ENCODE data around the gene MTO1.
"Not testable (repeated sequence)": the region's sequence is repeated elsewhere in the genome, so short reads cannot be mapped to it uniquely, and the experiment has no call there.

MTO1 gene

DNA sequence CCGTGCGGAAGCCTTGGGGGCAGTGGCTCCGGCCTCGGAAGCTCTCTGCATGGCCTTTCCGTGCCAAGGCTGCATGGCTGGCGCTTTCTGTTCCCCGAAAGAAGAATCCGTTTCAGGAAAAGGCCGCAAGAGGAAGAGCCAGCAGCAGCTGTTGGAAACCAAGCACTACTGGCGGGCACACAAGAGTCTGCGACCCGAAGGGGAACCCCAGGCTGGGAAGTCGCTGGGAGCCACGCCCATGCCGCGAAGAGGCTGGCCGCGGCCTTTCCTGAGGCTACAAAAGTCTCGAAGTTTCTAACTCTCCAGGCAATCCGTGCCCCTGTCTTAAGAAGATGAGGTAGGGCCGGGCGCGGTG, 9.5 kb upstream of the MTO1 start, which contains the start of gene CGAS:
CGAS (minus strand) TSS at position 191 of the 355 bp plus-strand sequence; CDS start at position 75, 116 bp downstream.
- Histone ChIP-seq H3K4me1 (ENCODE audit: low read length) (peaks cover 10% of the 10 kb centered on the region), H4K20me1 (ENCODE audit: insufficient read depth, low read length) (no peaks in the 10 kb centered on the region), H3K27me3 (ENCODE audit: low read depth, low read length) (peaks cover 21% of the 10 kb centered on the region; the same call in 1 of the 2 replicates), H3K4me2 (ENCODE audit: low read length) (peak within 1 kb of the TSS; percentile 80), H3K27ac (ENCODE audit: low read length) (no peak within 1 kb of the TSS), H2AFZ (ENCODE audit: low read depth, low read length) (peak within 1 kb of the TSS; percentile 86), H3K79me2 (ENCODE audit: low read length) (no peaks in the 10 kb centered on the region), H3K36me3 (replicated peaks; ENCODE audit: low read depth, low read length) (no peaks in the 10 kb centered on the region), H3K9ac (ENCODE audit: low read length) (peak within 1 kb of the TSS; percentile 25; the same call in 1 of the 2 replicates), H3K4me3 (ENCODE audit: low read length) (peak within 1 kb of the TSS; percentile 72), H3K9me3 (ENCODE audit: insufficient read depth, low read length) (no peaks in the 10 kb centered on the region)
- TF ChIP-seq EZH2phosphoT487 (IDR thresholded peaks at IDR 0.05; ENCODE audit: low read depth) = no peak
- TF ChIP-seq, protein P1, sequence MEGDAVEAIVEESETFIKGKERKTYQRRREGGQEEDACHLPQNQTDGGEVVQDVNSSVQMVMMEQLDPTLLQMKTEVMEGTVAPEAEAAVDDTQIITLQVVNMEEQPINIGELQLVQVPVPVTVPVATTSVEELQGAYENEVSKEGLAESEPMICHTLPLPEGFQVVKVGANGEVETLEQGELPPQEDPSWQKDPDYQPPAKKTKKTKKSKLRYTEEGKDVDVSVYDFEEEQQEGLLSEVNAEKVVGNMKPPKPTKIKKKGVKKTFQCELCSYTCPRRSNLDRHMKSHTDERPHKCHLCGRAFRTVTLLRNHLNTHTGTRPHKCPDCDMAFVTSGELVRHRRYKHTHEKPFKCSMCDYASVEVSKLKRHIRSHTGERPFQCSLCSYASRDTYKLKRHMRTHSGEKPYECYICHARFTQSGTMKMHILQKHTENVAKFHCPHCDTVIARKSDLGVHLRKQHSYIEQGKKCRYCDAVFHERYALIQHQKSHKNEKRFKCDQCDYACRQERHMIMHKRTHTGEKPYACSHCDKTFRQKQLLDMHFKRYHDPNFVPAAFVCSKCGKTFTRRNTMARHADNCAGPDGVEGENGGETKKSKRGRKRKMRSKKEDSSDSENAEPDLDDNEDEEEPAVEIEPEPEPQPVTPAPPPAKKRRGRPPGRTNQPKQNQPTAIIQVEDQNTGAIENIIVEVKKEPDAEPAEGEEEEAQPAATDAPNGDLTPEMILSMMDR (IDR thresholded peaks at IDR 0.05; ENCODE audit: low read depth, low read length) = no peak

DNA sequence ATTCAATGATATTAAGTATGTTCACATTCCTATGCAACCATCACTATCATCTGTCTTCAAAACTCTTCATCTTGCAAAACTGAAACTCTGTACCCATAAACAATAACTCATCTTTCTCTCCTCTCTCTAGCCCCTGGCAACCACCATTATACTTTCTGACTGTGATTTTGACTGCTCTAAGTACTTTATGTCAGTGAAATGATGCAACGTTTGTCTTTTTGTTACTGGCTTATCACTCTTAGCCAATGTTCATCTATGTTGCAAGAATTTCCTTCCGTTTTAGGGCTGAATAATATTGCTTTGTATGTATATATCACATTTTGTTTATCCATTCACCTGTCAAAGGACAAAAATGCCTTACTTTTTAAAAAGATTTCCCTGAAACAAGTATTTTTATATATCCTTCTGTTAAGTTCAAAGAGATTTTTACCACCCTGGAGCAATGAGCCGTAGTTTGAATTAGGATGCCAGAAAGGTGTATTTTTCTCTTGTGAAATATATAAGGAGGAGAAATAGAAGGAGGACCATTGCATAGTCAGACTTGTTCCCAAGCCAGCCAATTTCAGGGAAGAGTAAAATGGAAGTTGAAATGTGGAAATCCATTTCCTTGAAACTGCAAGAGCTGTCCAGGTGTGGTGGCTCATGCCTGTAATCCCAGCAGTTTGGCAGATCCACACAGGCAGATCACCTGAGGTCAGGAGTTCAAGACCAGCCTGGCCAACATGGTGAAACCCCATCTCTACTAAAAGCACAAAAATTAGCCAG, 5.5 kb upstream of the MTO1 start:
- Histone ChIP-seq H3K36me3 (replicated peaks; ENCODE audit: low read depth, low read length) (no peaks in the 10 kb centered on the region), H3K27ac (ENCODE audit: low read length) (no peak overlapping the region), H3K79me2 (ENCODE audit: low read length) (no peaks in the 10 kb centered on the region), H3K27me3 (ENCODE audit: low read depth, low read length) (peaks cover 12% of the 10 kb centered on the region; the same call in 1 of the 2 replicates), H2AFZ (ENCODE audit: low read depth, low read length) (no peak overlapping the region; the same call in 1 of the 2 replicates), H4K20me1 (ENCODE audit: insufficient read depth, low read length) (no peaks in the 10 kb centered on the region), H3K4me1 (ENCODE audit: low read length) (peaks cover 17% of the 10 kb centered on the region), H3K9ac (ENCODE audit: low read length) (no peak overlapping the region), H3K4me3 (ENCODE audit: low read length) (no peak overlapping the region), H3K4me2 (ENCODE audit: low read length) (no peak overlapping the region), H3K9me3 (ENCODE audit: insufficient read depth, low read length) (no peaks in the 10 kb centered on the region)
- TF ChIP-seq, protein P1 (IDR thresholded peaks at IDR 0.05; ENCODE audit: low read depth, low read length) = no peak
- TF ChIP-seq EZH2phosphoT487 (IDR thresholded peaks at IDR 0.05; ENCODE audit: low read depth) = no peak

GRCh38 chr6:73459474-73459873, 2.1 kb upstream of the MTO1 start:
- H3K27me3 ChIP-seq (ENCODE audit: low read depth, low read length); H3K4me2 ChIP-seq (ENCODE audit: low read length); H3K9ac ChIP-seq (ENCODE audit: low read length); H3K9me3 ChIP-seq (ENCODE audit: insufficient read depth, low read length); H3K36me3 ChIP-seq (replicated peaks; ENCODE audit: low read depth, low read length); H3K4me3 ChIP-seq (ENCODE audit: low read length); H3K27ac ChIP-seq (ENCODE audit: low read length); H4K20me1 ChIP-seq (ENCODE audit: insufficient read depth, low read length); H2AFZ ChIP-seq (ENCODE audit: low read depth, low read length): not testable (repeated sequence)
- peaks cover 10% of the 10 kb centered on the region for H3K4me1 ChIP-seq (ENCODE audit: low read length)
- peaks cover 28% of the 10 kb centered on the region for H3K79me2 ChIP-seq (ENCODE audit: low read length)

DNA sequence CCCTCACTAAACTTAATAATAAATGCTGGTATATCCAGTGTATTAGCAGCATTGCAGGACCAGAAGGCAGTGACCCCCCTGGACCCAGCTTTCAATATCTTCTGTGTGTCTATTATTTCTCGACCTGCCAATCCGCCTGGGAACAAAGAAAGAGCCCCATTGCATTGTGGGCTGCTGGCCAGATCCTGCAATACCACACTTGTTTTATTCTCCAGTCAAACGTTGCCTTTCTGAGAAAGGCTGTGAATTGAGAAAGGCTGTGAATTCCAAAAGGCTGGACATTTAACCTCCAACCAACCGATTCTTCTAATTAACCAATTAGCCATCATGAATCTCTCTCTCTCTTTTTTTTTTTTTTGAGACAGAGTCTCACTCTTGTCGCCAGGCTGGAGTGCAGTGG, 1.5 kb upstream of the MTO1 start:
- Histone ChIP-seq H3K79me2 (ENCODE audit: low read length) (peaks cover 33% of the 10 kb centered on the region), H3K4me2 (ENCODE audit: low read length) (no peak overlapping the region), H4K20me1 (ENCODE audit: insufficient read depth, low read length) (no peaks in the 10 kb centered on the region), H3K9me3 (ENCODE audit: insufficient read depth, low read length) (no peaks in the 10 kb centered on the region), H2AFZ (ENCODE audit: low read depth, low read length) (no peak overlapping the region), H3K36me3 (replicated peaks; ENCODE audit: low read depth, low read length) (peaks cover 9% of the 10 kb centered on the region), H3K4me1 (ENCODE audit: low read length) (peaks cover 10% of the 10 kb centered on the region), H3K4me3 (ENCODE audit: low read length) (no peak overlapping the region), H3K27ac (ENCODE audit: low read length) (no peak overlapping the region), H3K9ac (ENCODE audit: low read length) (no peak overlapping the region), H3K27me3 (ENCODE audit: low read depth, low read length) (no peaks in the 10 kb centered on the region)
- no peak for TF ChIP-seq EZH2phosphoT487 (IDR thresholded peaks at IDR 0.05; ENCODE audit: low read depth)
- TF ChIP-seq, protein P1 (IDR thresholded peaks at IDR 0.05; ENCODE audit: low read depth, low read length) = no peak
